Peyer's patch (tissue), 4 donors: ENCODE measurements around the gene SNX6.
"Not testable (repeated sequence)": the region's sequence is repeated elsewhere in the genome, so short reads cannot be mapped to it uniquely, and the experiment has no call there.

Experiments used
- CTCF ChIP-seq, 6 experiments: fragments of 450-650 bp in 4 of 6; fragments of 200-600 bp in 2 of 6; sonication (generic) in 1 of 6; IDR thresholded peaks; one replicate each; pipeline ENCODE4 v1.5.1; 2017 to 2019; ENCODE audit warnings: antibody characterized with exemption in 6 of 6, mild to moderate bottlenecking in 3 of 6, moderate library complexity in 1 of 6
- POLR2A ChIP-seq, 2 donors: fragments of 450-650 bp; IDR thresholded peaks; one replicate each; pipeline ENCODE4 v1.5.1; 2017; ENCODE audit warnings: antibody characterized with exemption in 2 of 2, mild to moderate bottlenecking in 2 of 2, moderate library complexity in 2 of 2

GRCh38 chr14:34546272-34547135 is 83.4 kb downstream of the SNX6 start:
- not testable (repeated sequence) for TF ChIP-seq POLR2A, CTCF (IDR thresholded peaks at IDR 0.05)
